Uterus (tissue), 4 donors: Measurements from ENCODE around the gene C7orf57. TPM values are rescaled to one million over a fixed set of nuclear protein-coding genes. Genes with fewer than 3 reads are reported as not detected.

Source experiments
- DNase-seq, 2 donors: peaks; one replicate each; pipeline ENCODE4 v3.0.0-alpha.2; 2019 to 2020
- H3K27ac ChIP-seq, 2 donors: fragments of 200-600 bp; sonication (generic); 1 replicate in 1 of 2; 2 replicates in 1 of 2; pipeline ENCODE4 v1.5.1; 2016 to 2018
- H3K27me3 ChIP-seq, 2 donors: fragments of 200-600 bp; sonication (generic); one replicate each; pipeline ENCODE4 v1.5.1; 2018 to 2019; ENCODE audit warnings: control low read depth in 1 of 2
- H3K36me3 ChIP-seq, 2 donors: fragments of 200-600 bp; sonication (generic); one replicate each; pipeline ENCODE4 v1.5.1; 2019; ENCODE audit warnings: control low read depth in 1 of 2
- H3K4me1 ChIP-seq, 2 donors: fragments of 200-600 bp; sonication (generic); one replicate each; pipeline ENCODE4 v1.5.1; 2018 to 2019; ENCODE audit warnings: control low read depth in 1 of 2
- H3K4me3 ChIP-seq, 2 donors: fragments of 200-600 bp; sonication (generic); 1 replicate in 1 of 2; 2 replicates in 1 of 2; pipeline ENCODE4 v1.5.1; 2018 to 2019; ENCODE audit warnings: mild to moderate bottlenecking in 1 of 2
- H3K9me3 ChIP-seq, 2 donors: fragments of 200-600 bp; sonication (generic); one replicate each; pipeline ENCODE4 v1.5.1; 2019; ENCODE audit warnings: control low read depth in 1 of 2
- POLR2A ChIP-seq, 2 donors: fragments of 450-650 bp; IDR thresholded peaks; one replicate each; pipeline ENCODE4 v1.6.1; 2016; ENCODE audit warnings: antibody characterized with exemption in 2 of 2, mild to moderate bottlenecking in 1 of 2, moderate library complexity in 1 of 2
- intact Hi-C: fragments of 100-400 bp; cut with DNase I; formaldehyde crosslinking; loops from one replicate; pipeline ENCODE4 v1.15.1; 2023; ENCODE audit warnings: low total_unique reads
- total RNA-seq, 4 donors: library from RNA; depleted of rRNA in 3 of 4; stranded (reverse); fragments of >200 nt in 3 of 4; gene quantifications; one replicate each; pipeline versions ENCODE4 v1.1.0 to v1.2.4, GENCODE V29; 2014 to 2023
- TF ChIP-seq, protein P1 (sequence below), 4 experiments: fragments of 200-600 bp in 2 of 4; fragments of 450-650 bp in 2 of 4; sonication (generic) in 2 of 4; IDR thresholded peaks; one replicate each; pipeline ENCODE4 v1.5.1; 2016 to 2019; ENCODE audit warnings: antibody characterized with exemption in 4 of 4, mild to moderate bottlenecking in 2 of 4, moderate library complexity in 1 of 4
- donor health status: DM: yes; HTN: yes; CAD: no.

C7orf57 gene
- total RNA-seq, 4 donors from 2014 or later = 0.76 TPM; not detected in 3

DNA sequence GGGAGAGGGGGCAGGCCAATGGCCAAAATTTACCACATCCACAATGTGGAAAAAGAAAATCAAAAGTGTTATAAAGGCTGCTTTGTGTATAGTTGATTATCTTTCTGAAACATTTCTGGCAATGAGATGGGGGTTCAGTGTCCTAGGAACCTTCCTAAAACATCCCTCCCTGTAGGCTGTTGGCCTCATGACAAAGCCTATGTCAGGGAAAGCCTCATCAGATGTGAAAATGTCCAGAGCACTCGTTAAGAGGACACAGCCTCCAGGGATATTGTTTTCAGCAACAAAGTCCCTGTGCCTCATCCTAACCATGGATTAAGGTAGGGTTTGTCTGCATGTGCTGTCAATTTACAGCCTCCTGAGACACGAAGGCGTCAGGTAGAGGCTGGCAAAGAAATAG lies 23.4 kb upstream of the C7orf57 start:
- TF ChIP-seq, protein P1, sequence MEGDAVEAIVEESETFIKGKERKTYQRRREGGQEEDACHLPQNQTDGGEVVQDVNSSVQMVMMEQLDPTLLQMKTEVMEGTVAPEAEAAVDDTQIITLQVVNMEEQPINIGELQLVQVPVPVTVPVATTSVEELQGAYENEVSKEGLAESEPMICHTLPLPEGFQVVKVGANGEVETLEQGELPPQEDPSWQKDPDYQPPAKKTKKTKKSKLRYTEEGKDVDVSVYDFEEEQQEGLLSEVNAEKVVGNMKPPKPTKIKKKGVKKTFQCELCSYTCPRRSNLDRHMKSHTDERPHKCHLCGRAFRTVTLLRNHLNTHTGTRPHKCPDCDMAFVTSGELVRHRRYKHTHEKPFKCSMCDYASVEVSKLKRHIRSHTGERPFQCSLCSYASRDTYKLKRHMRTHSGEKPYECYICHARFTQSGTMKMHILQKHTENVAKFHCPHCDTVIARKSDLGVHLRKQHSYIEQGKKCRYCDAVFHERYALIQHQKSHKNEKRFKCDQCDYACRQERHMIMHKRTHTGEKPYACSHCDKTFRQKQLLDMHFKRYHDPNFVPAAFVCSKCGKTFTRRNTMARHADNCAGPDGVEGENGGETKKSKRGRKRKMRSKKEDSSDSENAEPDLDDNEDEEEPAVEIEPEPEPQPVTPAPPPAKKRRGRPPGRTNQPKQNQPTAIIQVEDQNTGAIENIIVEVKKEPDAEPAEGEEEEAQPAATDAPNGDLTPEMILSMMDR (IDR thresholded peaks at IDR 0.05) = no peak
- TF ChIP-seq POLR2A (IDR thresholded peaks at IDR 0.05) = no peak
- Histone ChIP-seq H3K4me3 (no peak overlapping the region), H3K27ac (no peak overlapping the region), H3K9me3 (no peaks in the 10 kb centered on the region), H3K4me1 (no peaks in the 10 kb centered on the region), H3K36me3 (no peaks in the 10 kb centered on the region), H3K27me3 (no peaks in the 10 kb centered on the region)
- intact Hi-C loops = no loop called here
- DNase-seq = no peak

- Histone ChIP-seq H3K9me3 (no peaks in the 10 kb centered on the region), H3K4me3 (no peak overlapping the region), H3K36me3 (no peaks in the 10 kb centered on the region), H3K27me3 (no peaks in the 10 kb centered on the region), H3K27ac (no peak overlapping the region), H3K4me1 (no peaks in the 10 kb centered on the region)
- TF ChIP-seq POLR2A (IDR thresholded peaks at IDR 0.05) = no peak
- TF ChIP-seq, protein P1 (IDR thresholded peaks at IDR 0.05) = no peak
- intact Hi-C loops = no loop called here
- DNase-seq = no peak
Measured at GRCh38 chr7:48016641-48017040, 18.7 kb upstream of the C7orf57 start.

- no peaks in the 10 kb centered on the region for H3K36me3 ChIP-seq
- no peaks in the 10 kb centered on the region for H3K9me3 ChIP-seq
- no peaks in the 10 kb centered on the region for H3K4me1 ChIP-seq
- no peak for DNase-seq
- TF ChIP-seq POLR2A (IDR thresholded peaks at IDR 0.05) = no peak
- TF ChIP-seq, protein P1 (IDR thresholded peaks at IDR 0.05) = no peak
- intact Hi-C loops = no loop called here
- H3K27me3 ChIP-seq = no peaks in the 10 kb centered on the region
- no peak overlapping the region for H3K4me3 ChIP-seq
- H3K27ac ChIP-seq = no peak overlapping the region
Measured at GRCh38 chr7:48017674-48018073, 17.7 kb upstream of the C7orf57 start.

- Histone ChIP-seq H3K9me3 (no peaks in the 10 kb centered on the region), H3K4me1 (no peaks in the 10 kb centered on the region), H3K36me3 (no peaks in the 10 kb centered on the region), H3K27me3 (no peaks in the 10 kb centered on the region), H3K27ac (no peak overlapping the region), H3K4me3 (no peak overlapping the region)
- no peak for TF ChIP-seq POLR2A (IDR thresholded peaks at IDR 0.05)
- TF ChIP-seq, protein P1 (IDR thresholded peaks at IDR 0.05) = no peak
- intact Hi-C loops = no loop called here
- DNase-seq = no peak
Measured at GRCh38 chr7:48025624-48026023, 9.7 kb upstream of the C7orf57 start.

DNA sequence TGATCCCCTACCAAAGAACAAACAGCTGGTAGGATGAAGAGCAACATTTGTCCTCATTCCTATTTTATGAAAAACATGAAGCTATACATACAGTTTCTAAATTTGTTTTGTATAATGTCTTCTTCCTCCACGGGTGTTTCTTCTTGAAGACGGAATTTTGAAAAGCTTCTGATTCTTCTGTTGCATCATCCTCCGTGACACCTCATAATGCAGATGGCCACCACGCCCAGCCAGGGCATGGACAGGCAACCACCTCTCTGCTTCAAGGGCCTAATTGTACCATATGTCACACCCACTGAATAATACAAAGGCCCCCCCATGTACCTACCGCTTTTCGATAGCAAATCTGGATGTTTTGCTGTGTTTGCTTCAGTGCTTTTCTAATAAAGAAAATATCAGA lies 6.4 kb upstream of the C7orf57 start, which contains the start of gene SUN3:
Gene SUN3, minus strand, starts transcription at position 170 of the 400 bp plus-strand sequence. Its CDS starts 169 bp downstream, at position 1.
- Histone ChIP-seq H3K36me3 (no peaks in the 10 kb centered on the region), H3K4me3 (no peak within 1 kb of the TSS), H3K27ac (no peak within 1 kb of the TSS), H3K4me1 (no peaks in the 10 kb centered on the region), H3K9me3 (no peaks in the 10 kb centered on the region), H3K27me3 (no peaks in the 10 kb centered on the region)
- intact Hi-C loops = no loop called here
- no peak for TF ChIP-seq POLR2A (IDR thresholded peaks at IDR 0.05)
- TF ChIP-seq, protein P1 (IDR thresholded peaks at IDR 0.05) = no peak
- DNase-seq = no peak
